K562 (cell line): ENCODE data around the gene USB1. TPM values are rescaled to one million over a fixed set of nuclear protein-coding genes. Genes with fewer than 3 reads are reported as not detected.

Experiments
- CREB1 ChIP-seq, 2 experiments: sonication (generic) in 1 of 2; formaldehyde crosslinking in 1 of 2; IDR thresholded peaks; 2 replicates each; pipeline versions ENCODE4 v1.6.1 to v1.8.0; 2012 to 2022; ENCODE audit warnings: inconsistent platforms in 1 of 2, mild to moderate bottlenecking in 1 of 2, missing genetic modification reagents in 1 of 2, moderate library complexity in 1 of 2
- ERF ChIP-seq: fragments of 450-650 bp; formaldehyde crosslinking; IDR thresholded peaks from 2 replicates; pipeline ENCODE4 v1.4.0; 2020; ENCODE audit warnings: mild to moderate bottlenecking, mixed read lengths
- ETS2 ChIP-seq: IDR thresholded peaks from 2 replicates; pipeline ENCODE4 v1.6.1; 2016; ENCODE audit warnings: borderline replicate concordance, missing genetic modification characterization, mild to moderate bottlenecking, moderate library complexity, missing compliant biosample characterization; ENCODE audit not compliant: poor library complexity, severe bottlenecking
- HNRNPL ChIP-seq: fragments of 200-400 bp; formaldehyde crosslinking; IDR thresholded peaks from 2 replicates; pipeline ENCODE4 v1.6.1; 2017; ENCODE audit warnings: low read depth, mild to moderate bottlenecking, low read length
- MTF1 ChIP-seq: fragments of 250-450 bp; sonication (Bioruptor Pico); IDR thresholded peaks from 2 replicates; pipeline ENCODE4 v1.9.0; 2021; ENCODE audit warnings: moderate library complexity, mild to moderate bottlenecking, inconsistent platforms, borderline replicate concordance
- MXI1 ChIP-seq: IDR thresholded peaks from 2 replicates; pipeline ENCODE4 v1.6.1; 2011; ENCODE audit warnings: low read depth, mild to moderate bottlenecking, improper control_type of control experiment, low read length
- NFIC ChIP-seq: fragments of 450-650 bp; IDR thresholded peaks from 2 replicates; pipeline ENCODE4 v1.6.1; 2017; ENCODE audit warnings: mild to moderate bottlenecking, inconsistent platforms
- PHB ChIP-seq: fragments of 250-450 bp; sonication (Bioruptor Pico); IDR thresholded peaks from 2 replicates; pipeline ENCODE4 v1.5.0; 2021
- PPARD ChIP-seq: fragments of 250-450 bp; sonication (Bioruptor Pico); IDR thresholded peaks from 2 replicates; pipeline ENCODE4 v1.8.0; 2022; ENCODE audit warnings: inconsistent platforms, mild to moderate bottlenecking, moderate library complexity
- RB1 ChIP-seq: fragments of 450-650 bp; IDR thresholded peaks from 2 replicates; pipeline ENCODE4 v1.6.1; 2017; ENCODE audit warnings: low read depth, mild to moderate bottlenecking
- SIRT6 ChIP-seq: IDR thresholded peaks from one replicate; pipeline ENCODE4 v1.6.1; 2012; ENCODE audit warnings: low read depth, mild to moderate bottlenecking, control low read depth, inconsistent platforms, low read length, moderate library complexity
- STAG1 ChIP-seq: sonication (generic); formaldehyde crosslinking; IDR thresholded peaks from 2 replicates; pipeline ENCODE4 v1.5.0; 2020; ENCODE audit warnings: missing genetic modification reagents, borderline replicate concordance
- VEZF1 ChIP-seq: fragments of 200-800 bp; sonication (Bioruptor generic); IDR thresholded peaks from 2 replicates; pipeline ENCODE4 v1.6.1; 2017; ENCODE audit warnings: missing genetic modification characterization, missing compliant biosample characterization
- YY1 ChIP-seq, 3 experiments: IDR thresholded peaks; 2 replicates each; pipeline ENCODE4 v1.6.1; 2011; ENCODE audit warnings: low read length in 2 of 3, mild to moderate bottlenecking in 2 of 3, moderate library complexity in 2 of 3, borderline replicate concordance in 1 of 3, control low read depth in 1 of 3, low read depth in 1 of 3; ENCODE audit not compliant: insufficient read depth in 3 of 3, insufficient replicate concordance in 2 of 3, control insufficient read depth in 1 of 3, insufficient read length in 1 of 3; ENCODE audit errors: extremely low read depth in 1 of 3
- ZBTB2 ChIP-seq: fragments of 450-650 bp; IDR thresholded peaks from 2 replicates; pipeline ENCODE4 v1.6.1; 2016; ENCODE audit warnings: antibody characterized with exemption
- ZBTB33 ChIP-seq: sonication (generic); formaldehyde crosslinking; IDR thresholded peaks from 2 replicates; pipeline ENCODE4 v1.8.1; 2023; ENCODE audit warnings: mild to moderate bottlenecking, missing genetic modification reagents
- ZBTB7A ChIP-seq: IDR thresholded peaks from 2 replicates; pipeline ENCODE4 v1.6.1; 2011; ENCODE audit warnings: low read depth, mild to moderate bottlenecking, low read length, moderate library complexity, borderline replicate concordance; ENCODE audit not compliant: control insufficient read depth
- ZC3H4 ChIP-seq: sonication (generic); formaldehyde crosslinking; IDR thresholded peaks from 2 replicates; pipeline ENCODE4 v1.9.0; 2021; ENCODE audit warnings: missing genetic modification reagents, borderline replicate concordance
- ZNF316 ChIP-seq: fragments of 450-650 bp; IDR thresholded peaks from 2 replicates; pipeline ENCODE4 v1.6.1; 2016
- ZNF384 ChIP-seq: IDR thresholded peaks from 2 replicates; pipeline ENCODE4 v1.6.1; 2012; ENCODE audit warnings: low read depth, low read length, improper control_type of control experiment
- ZNF436 ChIP-seq: fragments of 250-450, 450-650 bp; sonication (Bioruptor Pico); formaldehyde crosslinking; IDR thresholded peaks from 2 replicates; pipeline ENCODE4 v1.7.0; 2020; ENCODE audit warnings: mild to moderate bottlenecking
- ZNF717 ChIP-seq: fragments of 250-450 bp; sonication (Bioruptor Pico); IDR thresholded peaks from 2 replicates; pipeline ENCODE4 v1.5.0; 2021
- polyA plus RNA-seq, 8 experiments: library from polyadenylated mRNA; depleted of rRNA in 4 of 8; stranded (reverse) in 5 of 8; unstranded in 3 of 8; fragments of >200 nt; fragmentation: Nextera tagmentation in 2 of 8; fragmentation: Illumina TruSeq in 1 of 8; extraction: Ambion mirVana in 2 of 8; extraction: Trizol in 1 of 8; gene quantifications; 2 replicates each; pipeline versions ENCODE4 v1.2.1 to v1.2.3, GENCODE V29; 2011 to 2014; ENCODE audit warnings: inconsistent platforms in 1 of 8, missing spikeins in 1 of 8
- total RNA-seq, 7 experiments: library from RNA; depleted of rRNA in 6 of 7; stranded (reverse); fragments of >200 nt in 6 of 7; fragmentation: Illumina TruSeq in 2 of 7; extraction: Trizol in 2 of 7; gene quantifications; 2 replicates each; pipeline versions ENCODE4 v1.2.1 to v1.2.3, GENCODE V29; 2011 to 2021; ENCODE audit warnings: low replicate concordance in 1 of 7

USB1 gene
- total and polyA plus RNA-seq, 9 of the 15 experiments (the other 6 are each of a cell fraction or from before 2014, with no cell fraction given), result 11.6 to 73.6 (median 19.4) TPM

DNA sequence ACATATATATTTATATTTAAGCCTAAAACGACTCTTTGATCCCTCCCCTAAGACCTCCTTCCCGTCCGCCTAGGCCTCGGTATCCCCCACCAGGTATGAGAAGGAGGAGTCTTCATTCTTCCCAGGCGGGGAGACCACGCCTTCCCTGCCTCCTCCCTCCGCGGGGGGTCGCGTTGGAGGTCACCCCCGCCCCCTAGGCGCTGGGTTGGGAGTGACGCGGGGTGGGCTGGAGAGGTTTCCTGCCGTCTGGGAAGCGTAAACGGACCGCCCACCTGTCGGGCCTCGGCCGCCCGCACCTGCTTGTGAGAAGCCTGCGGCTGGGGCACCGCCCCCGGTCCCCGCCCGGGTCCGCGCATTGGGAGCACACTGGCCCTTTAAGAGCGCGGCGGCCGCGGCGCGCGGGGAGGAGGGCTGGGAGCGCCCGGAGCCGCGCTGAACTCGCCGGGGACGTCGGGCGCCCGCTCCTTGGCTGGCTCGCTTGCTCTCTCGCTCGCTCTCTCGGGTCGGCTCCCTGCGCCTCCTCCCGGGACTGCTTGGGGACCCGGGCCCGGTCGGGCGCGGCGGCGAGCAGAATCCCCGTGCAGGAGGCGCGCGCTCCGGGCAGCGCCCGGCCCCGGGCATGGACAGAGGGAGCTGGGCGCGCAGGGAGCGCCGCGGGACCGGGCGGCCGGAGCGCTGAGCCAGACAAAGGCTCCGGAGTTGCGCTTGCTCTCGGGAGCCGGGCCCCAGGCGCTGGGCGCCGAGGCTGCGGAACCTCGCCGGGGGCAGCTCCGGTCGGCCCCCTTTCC, 24.3 kb downstream of the USB1 start, which contains the start of gene MMP15 (continued):
- no peak for TF ChIP-seq MTF1 (CRISPR knock-in tag)
- TF ChIP-seq ZBTB2, result no peak
- 0 out of 2 replicates have a peak, but pooled peaks have one; percentile 3 for TF ChIP-seq ZNF384
- TF ChIP-seq RB1, result peak; percentile 70
- peak; percentile 79 for TF ChIP-seq VEZF1
- TF ChIP-seq PPARD (CRISPR knock-in tag), result no peak
- TF ChIP-seq YY1 (IDR thresholded peaks at IDR 0.05; ENCODE audit: borderline replicate concordance in 1 of 3, control insufficient read depth in 1 of 3, extremely low read depth in 1 of 3, insufficient read depth in 3 of 3, insufficient read length in 1 of 3, insufficient replicate concordance in 2 of 3, low read depth in 1 of 3, low read length in 2 of 3), result peak in 1 of 3 experiments; percentile 24
- no peak for TF ChIP-seq ERF (CRISPR knock-in tag)
- no peak for TF ChIP-seq ZNF436 (CRISPR knock-in tag)
- no peak for TF ChIP-seq SIRT6
- TF ChIP-seq ZNF316, result no peak
- TF ChIP-seq NFIC, result peak; percentile 30; the same call in 1 of the 2 replicates
- TF ChIP-seq ZBTB33, result no peak
- 0 out of 2 replicates have a peak, but pooled peaks have one; percentile 15 for TF ChIP-seq MXI1
- TF ChIP-seq ZNF717 (CRISPR knock-in tag), result no peak
- no peak for TF ChIP-seq ETS2
- TF ChIP-seq CREB1 (IDR thresholded peaks at IDR 0.05), result no peak
- TF ChIP-seq CREB1 (CRISPR knock-in tag; IDR thresholded peaks at IDR 0.05), result peak; percentile 63
- TF ChIP-seq ZC3H4 (CRISPR knock-in tag), result no peak
- peak; percentile 41 for TF ChIP-seq HNRNPL
- peak; percentile 93; the same call in 1 of the 2 replicates for TF ChIP-seq ZBTB7A
- TF ChIP-seq PHB (CRISPR knock-in tag), result no peak
- no peak for TF ChIP-seq STAG1 (CRISPR knock-in tag)
